HG02759 (cell line): ENCODE data around the gene OR6X1.

ENCODE experiments used
- ATAC-seq: cut with Tn5 transposase; IDR thresholded peaks from one replicate; pipeline ENCODE4 v1.9.1; 2021; ENCODE audit warnings: mild to moderate bottlenecking, moderate library complexity; ENCODE audit not compliant: unreplicated experiment

OR6X1 gene

GRCh38 chr11:123754101-123754568 is at the start of gene OR6X1:
Gene OR6X1, minus strand, starts transcription at chr11:123754518. Its CDS starts 0 bp downstream, at chr11:123754518.
- no peak for ATAC-seq

- no peak for ATAC-seq
Observed at GRCh38 chr11:123801765-123802164, 47.4 kb upstream of the OR6X1 start.

GRCh38 chr11:123800036-123800435 is 45.7 kb upstream of the OR6X1 start:
- ATAC-seq, result no peak

- no peak for ATAC-seq
Observed at GRCh38 chr11:123799438-123799837, 45.1 kb upstream of the OR6X1 start.

- no peak for ATAC-seq
Observed at GRCh38 chr11:123798513-123799252, 44.4 kb upstream of the OR6X1 start.

- no peak for ATAC-seq
Observed at GRCh38 chr11:123798079-123798478, 43.8 kb upstream of the OR6X1 start.

- no peak for ATAC-seq
Observed at GRCh38 chr11:123797541-123797940, 43.2 kb upstream of the OR6X1 start.

- ATAC-seq, result no peak
Observed at GRCh38 chr11:123797114-123797513, 42.8 kb upstream of the OR6X1 start.

- ATAC-seq, result no peak
Observed at GRCh38 chr11:123796226-123796625, 41.9 kb upstream of the OR6X1 start.

- ATAC-seq, result no peak
Observed at GRCh38 chr11:123783536-123783935, 29.2 kb upstream of the OR6X1 start.

- ATAC-seq, result no peak
Observed at GRCh38 chr11:123778511-123778910, 24.2 kb upstream of the OR6X1 start.

GRCh38 chr11:123775715-123776549 is 21.6 kb upstream of the OR6X1 start:
- ATAC-seq, result no peak

- ATAC-seq, result no peak
Observed at GRCh38 chr11:123775289-123775688, 21.0 kb upstream of the OR6X1 start.

GRCh38 chr11:123773959-123774358 is 19.6 kb upstream of the OR6X1 start:
- ATAC-seq, result no peak

GRCh38 chr11:123773026-123773425 is 18.7 kb upstream of the OR6X1 start:
- no peak for ATAC-seq

GRCh38 chr11:123771664-123772063 is 17.3 kb upstream of the OR6X1 start:
- no peak for ATAC-seq

- ATAC-seq, result no peak
Observed at GRCh38 chr11:123770712-123771111, 16.4 kb upstream of the OR6X1 start.

GRCh38 chr11:123765601-123766000 is 11.3 kb upstream of the OR6X1 start:
- ATAC-seq, result no peak

- ATAC-seq, result no peak
Observed at GRCh38 chr11:123762422-123762821, 8.1 kb upstream of the OR6X1 start.

GRCh38 chr11:123760894-123761293 is 6.6 kb upstream of the OR6X1 start:
- ATAC-seq, result peak; percentile 89

- ATAC-seq, result no peak
Observed at GRCh38 chr11:123757976-123758375, 3.7 kb upstream of the OR6X1 start.

- ATAC-seq, result no peak
Observed at GRCh38 chr11:123755813-123756212, 1.5 kb upstream of the OR6X1 start.
